ENCODE data around the gene CMBL. TPM values are rescaled to one million over a fixed set of nuclear protein-coding genes. Genes with fewer than 3 reads are reported as not detected.

The CMBL gene
- total RNA-seq, 2 donors from 2014 or later = 11.2 to 20.3 TPM

- H3K27ac ChIP-seq = no peak overlapping the region
- H3K27me3 ChIP-seq (replicated peaks; ENCODE audit: insufficient read depth) = no peaks in the 10 kb centered on the region
- DNase-seq (ENCODE audit: low spot score) = no peak
- WGBS = 94% methylated on average over 4 of the region's 4 CpGs
- H3K4me1 ChIP-seq (replicated peaks) = peaks cover 1% of the 10 kb centered on the region
- intact Hi-C loops (cut with DNase I) = loop anchor here (10.0 kb wide), 1 partner anchor 52 kb away; no protein-coding TSS in a partner anchor
- TF ChIP-seq POLR2A (IDR thresholded peaks at IDR 0.05) = no peak
- no peaks in the 10 kb centered on the region for H3K9me3 ChIP-seq
- H3K36me3 ChIP-seq = no peaks in the 10 kb centered on the region
- H3K4me3 ChIP-seq = no peak overlapping the region
Observed at GRCh38 chr5:10337107-10337506, 29.4 kb upstream of the CMBL start.

GRCh38 chr5:10335711-10336470 is 28.2 kb upstream of the CMBL start:
- no peak for DNase-seq (ENCODE audit: low spot score)
- intact Hi-C loops (cut with DNase I) = loop anchor here (10.0 kb wide), 1 partner anchor 51 kb away; no protein-coding TSS in a partner anchor
- Histone ChIP-seq H3K4me1 (replicated peaks) (peaks cover 8% of the 10 kb centered on the region), H3K27me3 (replicated peaks; ENCODE audit: insufficient read depth) (no peaks in the 10 kb centered on the region), H3K27ac (no peak overlapping the region), H3K36me3 (no peaks in the 10 kb centered on the region), H3K9me3 (no peaks in the 10 kb centered on the region), H3K4me3 (no peak overlapping the region)
- WGBS = 95% methylated on average over 14 of the region's 14 CpGs
- TF ChIP-seq POLR2A (IDR thresholded peaks at IDR 0.05) (no peak), CTCF (IDR thresholded peaks at IDR 0.05) (no peak), POLR2AphosphoS5 (IDR thresholded peaks at IDR 0.05) (no peak)

GRCh38 chr5:10334831-10335230 is 27.1 kb upstream of the CMBL start:
- TF ChIP-seq POLR2AphosphoS5 (IDR thresholded peaks at IDR 0.05) = no peak
- TF ChIP-seq CTCF (IDR thresholded peaks at IDR 0.05) = no peak
- TF ChIP-seq POLR2A (IDR thresholded peaks at IDR 0.05) = no peak
- no peak overlapping the region for H3K4me3 ChIP-seq
- H3K9me3 ChIP-seq = no peaks in the 10 kb centered on the region
- 91% methylated on average over 5 of the region's 5 CpGs for WGBS
- no peaks in the 10 kb centered on the region for H3K27me3 ChIP-seq (replicated peaks; ENCODE audit: insufficient read depth)
- DNase-seq (ENCODE audit: low spot score) = no peak
- H3K27ac ChIP-seq = no peak overlapping the region
- intact Hi-C loops (cut with DNase I) = loop anchor here (10.0 kb wide), 1 partner anchor 50 kb away; no protein-coding TSS in a partner anchor
- H3K4me1 ChIP-seq (replicated peaks) = peaks cover 8% of the 10 kb centered on the region
- no peaks in the 10 kb centered on the region for H3K36me3 ChIP-seq

- no peaks in the 10 kb centered on the region for H3K27me3 ChIP-seq (replicated peaks; ENCODE audit: insufficient read depth)
- intact Hi-C loops (cut with DNase I) = loop anchor here (10.0 kb wide), 1 partner anchor 49 kb away; no protein-coding TSS in a partner anchor
- H3K4me3 ChIP-seq = peak overlapping the region; percentile 33 to 55
- H3K36me3 ChIP-seq = no peaks in the 10 kb centered on the region
- H3K27ac ChIP-seq = peak overlapping the region; percentile 41 to 46
- H3K9me3 ChIP-seq = no peaks in the 10 kb centered on the region
- no peak for TF ChIP-seq POLR2A (IDR thresholded peaks at IDR 0.05)
- TF ChIP-seq CTCF (IDR thresholded peaks at IDR 0.05) = peak in 2 of 4 experiments; percentile 33 to 34
- TF ChIP-seq POLR2AphosphoS5 (IDR thresholded peaks at IDR 0.05) = peak; percentile 6
- 9% methylated on average over 81 of the region's 81 CpGs for WGBS
- no peak for DNase-seq (ENCODE audit: low spot score)
- peaks cover 8% of the 10 kb centered on the region for H3K4me1 ChIP-seq (replicated peaks)
Observed at GRCh38 chr5:10333154-10334006, 25.7 kb upstream of the CMBL start.

- H3K4me3 ChIP-seq = no peak overlapping the region
- H3K27ac ChIP-seq = no peak overlapping the region
- H3K27me3 ChIP-seq (replicated peaks; ENCODE audit: insufficient read depth) = no peaks in the 10 kb centered on the region
- H3K36me3 ChIP-seq = no peaks in the 10 kb centered on the region
- 95% methylated on average over 5 of the region's 5 CpGs for WGBS
- TF ChIP-seq POLR2AphosphoS5 (IDR thresholded peaks at IDR 0.05) (no peak), CTCF (IDR thresholded peaks at IDR 0.05) (no peak), POLR2A (IDR thresholded peaks at IDR 0.05) (no peak)
- H3K4me1 ChIP-seq (replicated peaks) = peaks cover 8% of the 10 kb centered on the region
- intact Hi-C loops (cut with DNase I) = loop anchor here (10.0 kb wide), 1 partner anchor 48 kb away; no protein-coding TSS in a partner anchor
- no peak for DNase-seq (ENCODE audit: low spot score)
- no peaks in the 10 kb centered on the region for H3K9me3 ChIP-seq
Observed at GRCh38 chr5:10332301-10332700, 24.6 kb upstream of the CMBL start.
